Ishikawa (cell line): ENCODE data around the gene MRRF.

Experiments used
- CEBPB ChIP-seq: IDR thresholded peaks from 2 replicates; pipeline ENCODE4 v1.6.1; 2012
- CREB1 ChIP-seq: IDR thresholded peaks from 2 replicates; pipeline ENCODE4 v1.6.1; 2012; ENCODE audit warnings: low read depth
- EGR1 ChIP-seq: IDR thresholded peaks from 2 replicates; pipeline ENCODE4 v1.6.1; 2012
- EP300 ChIP-seq: IDR thresholded peaks from 2 replicates; pipeline ENCODE4 v1.6.1; 2012; ENCODE audit warnings: borderline replicate concordance
- FOXM1 ChIP-seq: IDR thresholded peaks from 2 replicates; pipeline ENCODE4 v1.6.1; 2012; ENCODE audit warnings: low read depth, borderline replicate concordance
- NFIC ChIP-seq: IDR thresholded peaks from 2 replicates; pipeline ENCODE4 v1.6.1; 2012
- RAD21 ChIP-seq: IDR thresholded peaks from 2 replicates; pipeline ENCODE4 v1.6.1; 2012; ENCODE audit warnings: low read depth
- TAF1 ChIP-seq: IDR thresholded peaks from 2 replicates; pipeline ENCODE4 v1.6.1; 2012; ENCODE audit warnings: low read depth, mild to moderate bottlenecking
- TCF12 ChIP-seq: IDR thresholded peaks from 2 replicates; pipeline ENCODE4 v1.6.1; 2012; ENCODE audit warnings: low read depth
- TEAD4 ChIP-seq: IDR thresholded peaks from 2 replicates; pipeline ENCODE4 v1.6.1; 2012
- YY1 ChIP-seq: IDR thresholded peaks from 2 replicates; pipeline ENCODE4 v1.6.1; 2012; ENCODE audit warnings: low read depth
- ZBTB7A ChIP-seq: IDR thresholded peaks from 2 replicates; pipeline ENCODE4 v1.6.1; 2012; ENCODE audit warnings: low read depth
- TF ChIP-seq, protein P1 (sequence below): IDR thresholded peaks from 2 replicates; pipeline ENCODE4 v1.6.1; 2012
- TF ChIP-seq, protein P2 (sequence below): IDR thresholded peaks from 2 replicates; pipeline ENCODE4 v1.6.1; 2012
- TF ChIP-seq, protein P3 (sequence below): IDR thresholded peaks from 2 replicates; pipeline ENCODE4 v1.6.1; 2012; ENCODE audit warnings: low read depth, mild to moderate bottlenecking

MRRF gene

DNA sequence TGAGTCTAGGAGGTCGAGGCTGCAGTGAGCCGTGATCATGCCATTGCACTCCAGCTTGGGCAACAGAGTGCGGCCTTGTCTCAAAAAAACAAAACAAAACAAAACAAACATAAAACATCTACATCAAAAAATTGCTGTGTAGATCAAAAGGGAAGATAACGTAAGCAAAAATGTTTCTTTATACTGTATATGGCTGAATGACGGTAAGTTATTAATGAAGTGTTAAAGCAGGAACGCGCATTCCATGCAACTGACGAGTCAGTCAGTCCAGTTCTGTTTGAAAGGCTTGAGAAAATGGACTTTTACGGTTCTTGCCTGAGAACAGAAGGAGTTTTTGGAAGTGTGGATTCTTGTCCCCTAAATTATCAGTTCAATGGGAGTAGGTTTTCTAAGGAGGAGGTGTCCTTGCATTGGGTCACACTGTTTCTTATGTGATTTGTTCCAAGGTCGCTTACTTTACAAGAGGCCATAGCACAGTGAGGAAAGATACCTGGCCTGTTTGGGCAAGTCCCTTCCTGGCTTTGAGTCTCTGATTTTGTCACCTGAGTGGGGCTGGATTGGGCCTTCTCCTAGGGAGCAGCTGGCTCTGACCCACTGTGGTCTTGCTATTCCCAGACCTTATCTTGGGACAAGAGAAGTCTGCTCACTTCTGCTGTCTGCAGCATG is 99.6 kb downstream of the MRRF start:
- no peak for TF ChIP-seq EGR1
- no peak for TF ChIP-seq TAF1
- no peak for TF ChIP-seq RAD21
- no peak for TF ChIP-seq NFIC
- no peak for TF ChIP-seq TCF12
- TF ChIP-seq CEBPB: no peak
- no peak for TF ChIP-seq TEAD4
- no peak for TF ChIP-seq ZBTB7A
- TF ChIP-seq, protein P1, sequence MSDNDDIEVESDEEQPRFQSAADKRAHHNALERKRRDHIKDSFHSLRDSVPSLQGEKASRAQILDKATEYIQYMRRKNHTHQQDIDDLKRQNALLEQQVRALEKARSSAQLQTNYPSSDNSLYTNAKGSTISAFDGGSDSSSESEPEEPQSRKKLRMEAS: no peak
- TF ChIP-seq, protein P2, sequence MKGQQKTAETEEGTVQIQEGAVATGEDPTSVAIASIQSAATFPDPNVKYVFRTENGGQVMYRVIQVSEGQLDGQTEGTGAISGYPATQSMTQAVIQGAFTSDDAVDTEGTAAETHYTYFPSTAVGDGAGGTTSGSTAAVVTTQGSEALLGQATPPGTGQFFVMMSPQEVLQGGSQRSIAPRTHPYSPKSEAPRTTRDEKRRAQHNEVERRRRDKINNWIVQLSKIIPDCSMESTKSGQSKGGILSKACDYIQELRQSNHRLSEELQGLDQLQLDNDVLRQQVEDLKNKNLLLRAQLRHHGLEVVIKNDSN: no peak
- no peak for TF ChIP-seq CREB1

DNA sequence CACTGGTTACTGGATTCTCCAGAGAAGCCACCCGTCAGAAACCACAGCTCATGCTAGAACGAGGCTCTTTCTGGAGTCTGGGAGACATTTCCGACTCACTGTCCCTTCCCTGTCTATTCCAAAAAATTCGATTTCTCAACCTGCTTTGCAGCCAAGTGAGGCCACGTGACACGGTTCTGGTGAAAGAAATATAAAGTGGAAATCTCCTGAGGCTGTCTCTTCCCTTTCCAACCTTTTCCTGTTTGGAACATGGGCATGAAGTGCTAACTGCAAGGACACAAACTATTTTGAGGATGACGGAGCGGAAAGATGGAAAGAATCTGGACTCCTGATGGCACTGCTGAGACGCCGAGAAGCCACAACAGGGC is 100.1 kb downstream of the MRRF start:
- TF ChIP-seq EGR1 (no peak), CEBPB (no peak), EP300 (no peak), TEAD4 (no peak), YY1 (no peak), TCF12 (no peak)

DNA sequence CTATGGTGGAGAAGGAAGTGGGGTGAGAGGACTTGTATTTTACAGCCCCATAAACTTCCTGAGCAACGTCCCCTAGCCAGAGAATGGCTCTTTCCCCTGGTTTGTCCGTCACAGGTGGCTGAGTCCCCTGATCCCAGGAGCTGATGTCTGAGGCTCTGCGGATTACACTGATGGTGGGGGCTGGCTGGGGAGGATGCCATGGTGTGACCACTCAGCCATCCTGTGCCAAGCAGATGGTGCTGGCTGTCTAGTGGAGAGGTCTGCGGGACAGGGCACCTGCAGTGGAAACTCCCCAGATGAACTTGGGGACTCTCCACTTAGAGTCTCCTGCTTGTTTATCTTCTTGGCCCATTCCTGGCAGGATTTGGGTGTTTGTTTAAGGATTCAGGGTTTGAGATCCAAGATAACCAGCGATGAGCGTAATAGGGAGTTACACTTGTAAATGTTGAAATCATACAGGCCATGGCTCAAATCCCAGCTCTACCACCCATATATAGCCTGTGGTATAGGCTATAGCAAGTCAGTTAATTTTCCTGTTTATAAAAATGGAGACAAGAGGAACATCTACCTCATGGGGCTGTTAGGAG is 101.5 kb downstream of the MRRF start:
- no peak for TF ChIP-seq FOXM1
- TF ChIP-seq ZBTB7A: no peak
- no peak for TF ChIP-seq RAD21
- TF ChIP-seq, protein P3, sequence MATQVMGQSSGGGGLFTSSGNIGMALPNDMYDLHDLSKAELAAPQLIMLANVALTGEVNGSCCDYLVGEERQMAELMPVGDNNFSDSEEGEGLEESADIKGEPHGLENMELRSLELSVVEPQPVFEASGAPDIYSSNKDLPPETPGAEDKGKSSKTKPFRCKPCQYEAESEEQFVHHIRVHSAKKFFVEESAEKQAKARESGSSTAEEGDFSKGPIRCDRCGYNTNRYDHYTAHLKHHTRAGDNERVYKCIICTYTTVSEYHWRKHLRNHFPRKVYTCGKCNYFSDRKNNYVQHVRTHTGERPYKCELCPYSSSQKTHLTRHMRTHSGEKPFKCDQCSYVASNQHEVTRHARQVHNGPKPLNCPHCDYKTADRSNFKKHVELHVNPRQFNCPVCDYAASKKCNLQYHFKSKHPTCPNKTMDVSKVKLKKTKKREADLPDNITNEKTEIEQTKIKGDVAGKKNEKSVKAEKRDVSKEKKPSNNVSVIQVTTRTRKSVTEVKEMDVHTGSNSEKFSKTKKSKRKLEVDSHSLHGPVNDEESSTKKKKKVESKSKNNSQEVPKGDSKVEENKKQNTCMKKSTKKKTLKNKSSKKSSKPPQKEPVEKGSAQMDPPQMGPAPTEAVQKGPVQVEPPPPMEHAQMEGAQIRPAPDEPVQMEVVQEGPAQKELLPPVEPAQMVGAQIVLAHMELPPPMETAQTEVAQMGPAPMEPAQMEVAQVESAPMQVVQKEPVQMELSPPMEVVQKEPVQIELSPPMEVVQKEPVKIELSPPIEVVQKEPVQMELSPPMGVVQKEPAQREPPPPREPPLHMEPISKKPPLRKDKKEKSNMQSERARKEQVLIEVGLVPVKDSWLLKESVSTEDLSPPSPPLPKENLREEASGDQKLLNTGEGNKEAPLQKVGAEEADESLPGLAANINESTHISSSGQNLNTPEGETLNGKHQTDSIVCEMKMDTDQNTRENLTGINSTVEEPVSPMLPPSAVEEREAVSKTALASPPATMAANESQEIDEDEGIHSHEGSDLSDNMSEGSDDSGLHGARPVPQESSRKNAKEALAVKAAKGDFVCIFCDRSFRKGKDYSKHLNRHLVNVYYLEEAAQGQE: no peak
- no peak for TF ChIP-seq NFIC
- TF ChIP-seq TEAD4: no peak
- TF ChIP-seq YY1: no peak
- TF ChIP-seq CEBPB: no peak
- no peak for TF ChIP-seq TAF1
- TF ChIP-seq, protein P2: no peak
- TF ChIP-seq TCF12: no peak
- TF ChIP-seq EGR1: no peak

DNA sequence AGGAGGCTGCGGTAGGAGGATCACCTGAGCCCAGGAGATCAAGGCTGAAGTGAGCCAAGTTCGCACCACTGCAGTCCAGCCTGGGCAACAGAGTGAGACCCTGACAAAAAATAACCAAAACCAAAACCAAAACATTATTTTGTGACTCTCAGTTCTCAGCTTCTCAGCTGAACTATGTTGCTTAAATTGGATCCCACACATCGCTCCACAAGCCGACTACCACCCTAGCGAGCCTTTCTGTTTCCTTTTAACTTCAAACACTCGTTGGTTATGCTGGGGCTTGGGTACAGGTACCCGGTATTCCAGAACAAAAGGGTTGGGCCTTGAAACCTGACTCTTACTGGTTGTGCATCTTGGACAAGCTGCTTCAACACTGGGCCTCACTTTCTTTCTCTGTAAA is 102.4 kb downstream of the MRRF start:
- TF ChIP-seq CREB1: no peak
- no peak for TF ChIP-seq EGR1
- no peak for TF ChIP-seq TAF1
- no peak for TF ChIP-seq EP300
- TF ChIP-seq TCF12: no peak
- TF ChIP-seq ZBTB7A: no peak
- TF ChIP-seq RAD21: no peak
- TF ChIP-seq, protein P3: no peak
- no peak for TF ChIP-seq TEAD4
- TF ChIP-seq, protein P1: no peak
- no peak for TF ChIP-seq FOXM1
- TF ChIP-seq NFIC: no peak
- no peak for TF ChIP-seq CEBPB
- TF ChIP-seq, protein P2: no peak
- no peak for TF ChIP-seq YY1

DNA sequence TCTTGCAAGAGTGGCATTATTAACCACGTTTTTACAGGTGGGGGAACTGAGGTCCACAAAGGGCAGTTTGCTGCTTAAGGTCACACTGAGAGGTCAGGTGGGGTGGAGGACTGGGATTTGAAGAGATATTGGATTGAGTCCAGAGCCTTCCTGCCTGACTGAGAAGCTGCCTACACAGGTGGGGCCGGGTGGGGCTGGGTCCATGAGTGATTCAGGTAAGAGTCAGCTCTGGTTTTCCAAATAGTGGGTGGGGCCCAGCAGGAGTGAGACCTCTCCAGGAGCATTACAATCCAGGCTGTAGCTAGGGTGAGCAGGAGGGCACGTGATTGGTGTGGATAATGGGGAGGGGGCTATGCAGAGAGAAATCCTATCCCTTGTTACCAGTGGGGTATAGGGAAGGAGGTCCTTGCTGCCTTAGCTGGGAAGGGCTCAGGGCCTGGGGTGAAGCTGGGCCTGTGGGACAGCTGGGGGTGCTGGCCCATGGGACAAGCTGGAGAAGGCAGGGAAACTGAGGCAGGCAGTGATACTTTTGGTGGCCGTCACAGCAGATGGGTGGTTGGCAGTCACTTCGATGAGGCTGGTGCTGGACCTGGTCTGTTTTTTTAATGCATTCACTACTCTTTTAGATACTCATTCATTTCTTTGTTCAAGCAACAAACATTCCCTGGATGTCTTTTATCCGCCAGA is 103.2 kb downstream of the MRRF start:
- TF ChIP-seq TEAD4: no peak
- TF ChIP-seq TCF12: no peak
